ENCODE results near the gene RNF5.

The RNF5 gene

GRCh38 chr6:32163559-32164258 lies 14.5 kb upstream of the RNF5 start:
- no peak overlapping the region for H3K4me3 ChIP-seq (ENCODE audit: control insufficient read depth, low read depth, low read length)
- no peak for TF ChIP-seq CTCF (IDR thresholded peaks at IDR 0.05; ENCODE audit: control insufficient read depth, insufficient read depth, low read depth, low read length, missing control alignments)
- DNase-seq (ENCODE audit: low read depth), result no peak

GRCh38 chr6:32164295-32164694 lies 13.9 kb upstream of the RNF5 start, which contains the start of gene EGFL8:
TSS of gene EGFL8 (plus strand) at chr6:32164595. CDS start at chr6:32166166, 1,571 bp downstream.
- DNase-seq (ENCODE audit: low read depth), result no peak
- no peak within 1 kb of the TSS for H3K4me3 ChIP-seq (ENCODE audit: control insufficient read depth, low read depth, low read length)
- TF ChIP-seq CTCF (IDR thresholded peaks at IDR 0.05; ENCODE audit: control insufficient read depth, insufficient read depth, low read depth, low read length, missing control alignments), result no peak

GRCh38 chr6:32166411-32167061 lies 11.7 kb upstream of the RNF5 start:
- no peak for DNase-seq (ENCODE audit: low read depth)
- no peak overlapping the region for H3K4me3 ChIP-seq (ENCODE audit: control insufficient read depth, low read depth, low read length)
- TF ChIP-seq CTCF (IDR thresholded peaks at IDR 0.05; ENCODE audit: control insufficient read depth, insufficient read depth, low read depth, low read length, missing control alignments), result no peak

- DNase-seq (ENCODE audit: low read depth), result no peak
- TF ChIP-seq CTCF (IDR thresholded peaks at IDR 0.05; ENCODE audit: control insufficient read depth, insufficient read depth, low read depth, low read length, missing control alignments), result no peak
- H3K4me3 ChIP-seq (ENCODE audit: control insufficient read depth, low read depth, low read length), result no peak overlapping the region
Measured at GRCh38 chr6:32167154-32167760, 10.9 kb upstream of the RNF5 start.

DNA sequence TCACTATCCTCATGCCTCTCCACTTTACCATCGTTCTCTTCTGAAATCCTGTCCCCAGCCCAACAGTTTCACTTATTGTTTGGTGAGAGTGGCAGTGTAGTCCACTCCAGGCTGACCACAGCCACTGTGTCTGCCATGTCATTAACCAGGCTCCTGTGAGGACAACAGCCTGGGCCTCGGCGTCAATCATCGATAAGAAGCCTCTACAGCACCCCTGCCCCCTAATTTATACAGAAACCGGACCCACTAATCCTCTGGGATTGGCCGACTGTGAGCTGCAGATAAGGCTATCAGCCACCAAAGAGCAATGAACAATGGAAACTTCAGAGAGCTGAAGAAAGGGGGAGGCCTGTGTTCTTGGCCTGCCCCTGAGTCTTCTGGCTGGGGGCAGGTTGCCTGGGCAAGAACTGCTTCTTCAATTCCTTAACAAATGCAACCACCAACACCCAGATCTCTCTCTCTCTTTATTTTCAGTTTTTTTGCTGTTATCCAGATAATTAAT lies 10.4 kb upstream of the RNF5 start:
- no peak for DNase-seq (ENCODE audit: low read depth)
- H3K4me3 ChIP-seq (ENCODE audit: control insufficient read depth, low read depth, low read length), result no peak overlapping the region
- no peak for TF ChIP-seq CTCF (IDR thresholded peaks at IDR 0.05; ENCODE audit: control insufficient read depth, insufficient read depth, low read depth, low read length, missing control alignments)

DNA sequence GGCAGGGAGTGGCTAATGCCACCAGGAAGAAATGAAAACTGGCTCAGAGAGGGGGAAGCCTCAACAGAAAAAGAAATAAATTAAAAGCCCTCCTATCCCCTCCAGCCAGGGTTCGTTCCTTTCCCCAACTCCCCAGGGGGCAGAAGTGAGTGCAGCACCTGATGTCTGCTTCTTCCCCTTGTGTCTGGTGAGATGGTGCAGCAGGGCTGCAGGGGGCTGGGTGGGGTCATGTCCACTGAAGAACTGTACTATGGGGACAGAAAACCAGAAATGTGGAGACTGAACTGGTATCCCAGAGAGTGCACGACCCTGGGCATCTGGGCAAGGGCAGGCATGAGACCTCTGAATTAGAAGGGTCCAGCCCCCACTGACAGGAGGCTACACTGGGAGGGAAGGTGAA lies 9.9 kb upstream of the RNF5 start:
- no peak overlapping the region for H3K4me3 ChIP-seq (ENCODE audit: control insufficient read depth, low read depth, low read length)
- no peak for TF ChIP-seq CTCF (IDR thresholded peaks at IDR 0.05; ENCODE audit: control insufficient read depth, insufficient read depth, low read depth, low read length, missing control alignments)
- DNase-seq (ENCODE audit: low read depth), result no peak
